H1 (cell line): ENCODE measurements around the gene CHTF8.

Experiments
- CTCF ChIP-seq, 3 experiments: IDR thresholded peaks; 1 replicate in 2 of 3; 2 replicates in 1 of 3; pipeline versions ENCODE4 v1.5.1 to v1.6.1; 2011; ENCODE audit warnings: low read length in 3 of 3, mild to moderate bottlenecking in 3 of 3, inconsistent platforms in 2 of 3, low read depth in 1 of 3, moderate library complexity in 1 of 3; ENCODE audit not compliant: insufficient read depth in 1 of 3; ENCODE audit errors: control extremely low read depth in 1 of 3
- EP300 ChIP-seq, 2 experiments: IDR thresholded peaks; 1 replicate in 1 of 2; 2 replicates in 1 of 2; pipeline ENCODE4 v1.6.1; 2011 to 2012; ENCODE audit warnings: low read depth in 2 of 2, low read length in 2 of 2, mild to moderate bottlenecking in 2 of 2, borderline replicate concordance in 1 of 2, inconsistent platforms in 1 of 2, moderate library complexity in 1 of 2

GRCh38 chr16:69123910-69124309 is 8.5 kb downstream of the CHTF8 start:
- TF ChIP-seq CTCF (IDR thresholded peaks at IDR 0.05; ENCODE audit: control extremely low read depth in 1 of 3, insufficient read depth in 1 of 3, low read depth in 1 of 3, low read length in 3 of 3) (peak in 2 of 3 experiments; percentile 68; a peak in 3 of 4 replicates), EP300 (IDR thresholded peaks at IDR 0.05; ENCODE audit: borderline replicate concordance in 1 of 2, low read depth in 2 of 2, low read length in 2 of 2) (no peak)
